HCT116 (cell line): ENCODE data around the gene BDH1. TPM values are rescaled to one million over a fixed set of nuclear protein-coding genes. Genes with fewer than 3 reads are reported as not detected.
A peak's percentile ranks its signal among the peaks of the same experiment; 100 is the strongest.

Experiments
- ATAC-seq: fragments of 200-7000 bp; cut with Tn5 transposase; 2 replicates; pipeline ENCODE4 v1.9.1; 2020; ENCODE audit warnings: mild to moderate bottlenecking, moderate library complexity
- BruUV-seq: library from RNA; stranded (reverse); fragments of 400-500 nt; replicated peaks from 2 replicates; lab custom pipeline; 2021; lab: Mats Ljungman, UMichigan
- CTCF ChIA-PET: fragments of 300-600 bp; sonication (Branson Sonifier 250); formaldehyde crosslinking; loops from one replicate; lab custom pipeline; 2021; ENCODE audit warnings: antibody characterized with exemption; lab: Charles Lee
- POLR2A ChIA-PET: fragments of 300-600, 350-600 bp; sonication (Branson Sonifier 250); formaldehyde crosslinking; loops from one replicate; lab custom pipeline; 2021; ENCODE audit warnings: antibody characterized with exemption; lab: Charles Lee
- RAD21 ChIA-PET, 2 experiments: fragments of 300-600 bp; sonication (Branson Sonifier 250); formaldehyde crosslinking; loops; one replicate each; lab custom pipeline; 2023; ENCODE audit warnings: low total read pairs in 2 of 2; ENCODE audit not compliant: uncharacterized antibody in 2 of 2, unreplicated experiment in 2 of 2, low non-redundant PET in 1 of 2; lab: Charles Lee
- DNase-seq: peaks from one replicate; pipeline ENCODE4 v3.0.0-alpha.2; 2010; ENCODE audit warnings: low read depth, low spot score
- H2AFZ ChIP-seq: fragments of 200-600 bp; shearing (Covaris generic), sonication (generic); 2 replicates; pipeline ENCODE4 v1.6.1; 2017; ENCODE audit warnings: low read depth, mixed run types, mixed read lengths, antibody characterized with exemption, low read length; ENCODE audit not compliant: poor library complexity, severe bottlenecking
- H3K27ac ChIP-seq: 2 replicates; pipeline ENCODE4 v1.5.1; 2012; ENCODE audit warnings: low read depth, low read length
- H3K27me3 ChIP-seq: fragments of 200-600 bp; sonication (generic); 2 replicates; pipeline ENCODE4 v1.6.1; 2016; ENCODE audit warnings: mixed run types, low read length, mixed read lengths; ENCODE audit not compliant: insufficient read depth
- H3K36me3 ChIP-seq, 2 experiments: fragments of 200-500 bp in 1 of 2; fragments of 200-600 bp in 1 of 2; sonication (Bioruptor generic) in 1 of 2; sonication (generic) in 1 of 2; 2 replicates each; pipeline versions ENCODE4 v1.5.1 to v1.6.1; 2014 to 2016; ENCODE audit warnings: low read length in 2 of 2, inconsistent platforms in 1 of 2, mixed read lengths in 1 of 2, mixed run types in 1 of 2; ENCODE audit not compliant: insufficient read depth in 2 of 2, control insufficient read depth in 1 of 2
- H3K4me1 ChIP-seq, 2 experiments: fragments of 200-600 bp in 1 of 2; sonication (generic) in 1 of 2; 2 replicates each; pipeline versions ENCODE4 v1.5.1 to v1.6.1; 2012 to 2017; ENCODE audit warnings: low read length in 2 of 2, inconsistent platforms in 1 of 2, mild to moderate bottlenecking in 1 of 2, mixed read lengths in 1 of 2, mixed run types in 1 of 2, moderate library complexity in 1 of 2; ENCODE audit not compliant: insufficient read depth in 2 of 2, control insufficient read depth in 1 of 2
- H3K4me2 ChIP-seq: fragments of 200-600 bp; sonication (generic); 2 replicates; pipeline ENCODE4 v1.6.1; 2017; ENCODE audit warnings: mixed run types, low read length, mixed read lengths
- H3K4me3 ChIP-seq, 2 experiments: fragments of 200-600 bp in 1 of 2; sonication (generic) in 1 of 2; replicated peaks in 1 of 2; 2 replicates each; pipeline ENCODE4 v1.5.1; 2011 to 2016; ENCODE audit warnings: low read length in 2 of 2, control low read depth in 1 of 2, low read depth in 1 of 2, mild to moderate bottlenecking in 1 of 2, mixed read lengths in 1 of 2, mixed run types in 1 of 2
- H3K79me2 ChIP-seq: fragments of 200-600 bp; sonication (generic); 2 replicates; pipeline ENCODE4 v1.6.1; 2017; ENCODE audit warnings: mild to moderate bottlenecking, mixed run types, low read length, moderate library complexity, mixed read lengths; ENCODE audit not compliant: insufficient read depth
- H3K9ac ChIP-seq: fragments of 200-600 bp; sonication (generic); 2 replicates; pipeline ENCODE4 v1.6.1; 2016; ENCODE audit warnings: low read length, mixed read lengths
- H3K9me2 ChIP-seq: fragments of 200-600 bp; sonication (generic), shearing (Covaris generic); 2 replicates; pipeline ENCODE4 v1.6.1; 2017; ENCODE audit warnings: mixed run types, mild to moderate bottlenecking, moderate library complexity; ENCODE audit not compliant: insufficient read depth
- H3K9me3 ChIP-seq, 2 experiments: fragments of 200-500 bp in 1 of 2; fragments of 200-600 bp in 1 of 2; sonication (Bioruptor generic) in 1 of 2; sonication (generic) in 1 of 2; 2 replicates each; pipeline ENCODE4 v1.6.1; 2014 to 2017; ENCODE audit warnings: low read length in 2 of 2, mixed read lengths in 2 of 2, inconsistent platforms in 1 of 2, low read depth in 1 of 2, mild to moderate bottlenecking in 1 of 2, mixed run types in 1 of 2, moderate library complexity in 1 of 2; ENCODE audit not compliant: control insufficient read depth in 1 of 2, insufficient read depth in 1 of 2
- H4K20me1 ChIP-seq: fragments of 200-600 bp; sonication (generic), shearing (Covaris generic); 2 replicates; pipeline ENCODE4 v1.6.1; 2017; ENCODE audit warnings: mixed run types, mild to moderate bottlenecking, moderate library complexity; ENCODE audit not compliant: insufficient read depth
- CBX3 ChIP-seq: IDR thresholded peaks from 2 replicates; pipeline ENCODE4 v1.6.1; 2012; ENCODE audit warnings: low read depth
- CTCF ChIP-seq, 3 experiments: fragments of 200-600 bp in 1 of 3; sonication (generic) in 1 of 3; IDR thresholded peaks in 2 of 3; conservative IDR thresholded peaks in 1 of 3; 2 replicates each; pipeline ENCODE4 v1.5.1; 2012 to 2017; ENCODE audit warnings: low read depth in 2 of 3, low read length in 2 of 3, antibody characterized with exemption in 1 of 3, borderline replicate concordance in 1 of 3, control low read depth in 1 of 3, mild to moderate bottlenecking in 1 of 3, mixed read lengths in 1 of 3, mixed run types in 1 of 3, moderate library complexity in 1 of 3; ENCODE audit not compliant: insufficient read depth in 1 of 3
- EZH2 ChIP-seq: fragments of 200-600 bp; sonication (generic); IDR thresholded peaks from 2 replicates; pipeline ENCODE4 v1.6.1; 2017; ENCODE audit warnings: antibody characterized with exemption, mixed run types
- JUND ChIP-seq: IDR thresholded peaks from 2 replicates; pipeline ENCODE4 v1.6.1; 2012
- POLR2A ChIP-seq: IDR thresholded peaks from 2 replicates; pipeline ENCODE4 v1.7.0; 2011; ENCODE audit warnings: borderline replicate concordance; ENCODE audit not compliant: insufficient read depth, insufficient read length; ENCODE audit errors: extremely low read depth
- POLR2AphosphoS5 ChIP-seq: IDR thresholded peaks from 2 replicates; pipeline ENCODE4 v1.6.1; 2011; ENCODE audit warnings: mild to moderate bottlenecking, low read depth, low read length, moderate library complexity
- REST ChIP-seq: IDR thresholded peaks from 2 replicates; pipeline ENCODE4 v1.6.1; 2012; ENCODE audit warnings: low read depth
- SIN3A ChIP-seq: IDR thresholded peaks from 2 replicates; pipeline ENCODE4 v1.6.1; 2012; ENCODE audit warnings: low read depth
- SRF ChIP-seq: IDR thresholded peaks from 2 replicates; pipeline ENCODE4 v1.6.1; 2012; ENCODE audit warnings: low read depth
- TCF7L2 ChIP-seq: IDR thresholded peaks from 2 replicates; pipeline ENCODE4 v1.7.0; 2011; ENCODE audit warnings: borderline replicate concordance, inconsistent platforms; ENCODE audit not compliant: insufficient read depth, insufficient read length; ENCODE audit errors: extremely low read depth
- ZBTB33 ChIP-seq: IDR thresholded peaks from 2 replicates; pipeline ENCODE4 v1.6.1; 2011; ENCODE audit warnings: mild to moderate bottlenecking, low read length, moderate library complexity; ENCODE audit not compliant: insufficient replicate concordance; ENCODE audit errors: extremely low read depth
- intact Hi-C: fragments of 100-400 bp; cut with micrococcal nuclease; formaldehyde crosslinking; loops from 2 replicates; pipeline ENCODE4 v1.10.0; 2022
- total RNA-seq: library from RNA; stranded (reverse); gene quantifications from one replicate; pipeline ENCODE4 v1.2.1, GENCODE V29; 2021; ENCODE audit not compliant: unreplicated experiment
- TF ChIP-seq, protein P1 (sequence below): IDR thresholded peaks from 2 replicates; pipeline ENCODE4 v1.6.1; 2012

Gene BDH1
- total RNA-seq, 1 experiment from 2014 or later = 26.6 TPM

- no peaks in the 10 kb centered on the region for H3K36me3 ChIP-seq
- H3K9me2 ChIP-seq = no peaks in the 10 kb centered on the region
- BruUV-seq = no TSS peak
- no peaks in the 10 kb centered on the region for H4K20me1 ChIP-seq
- H3K9me3 ChIP-seq = no peaks in the 10 kb centered on the region
- no peak overlapping the region for H3K27ac ChIP-seq
- H3K27me3 ChIP-seq = no peaks in the 10 kb centered on the region
- no peaks in the 10 kb centered on the region for H3K79me2 ChIP-seq
- 0 out of 6 replicates have a peak, but pooled peaks of 1 of the 3 experiments have one; percentile 16 for TF ChIP-seq CTCF (IDR thresholded peaks at IDR 0.05 in 2 of 3, conservative IDR thresholded peaks at IDR 0.05 in 1 of 3; ENCODE audit: borderline replicate concordance in 1 of 3, insufficient read depth in 1 of 3, low read depth in 2 of 3, low read length in 2 of 3)
- no peak for TF ChIP-seq SIN3A
- intact Hi-C loops = no loop called here
- H3K9ac ChIP-seq = no peak overlapping the region
- no peak for ATAC-seq
- CTCF ChIA-PET = no interaction called here
- no peak overlapping the region for H3K4me2 ChIP-seq
- peaks cover 9 to 30% of the 10 kb centered on the region in 2 experiments for H3K4me1 ChIP-seq
- no peak overlapping the region for H2AFZ ChIP-seq
- no peak overlapping the region for H3K4me3 ChIP-seq
- no peak for DNase-seq
- RAD21 ChIA-PET = no interaction called here
- POLR2A ChIA-PET = no interaction called here
Measured at GRCh38 chr3:197519801-197520211, 36.0 kb downstream of the BDH1 start.

DNA sequence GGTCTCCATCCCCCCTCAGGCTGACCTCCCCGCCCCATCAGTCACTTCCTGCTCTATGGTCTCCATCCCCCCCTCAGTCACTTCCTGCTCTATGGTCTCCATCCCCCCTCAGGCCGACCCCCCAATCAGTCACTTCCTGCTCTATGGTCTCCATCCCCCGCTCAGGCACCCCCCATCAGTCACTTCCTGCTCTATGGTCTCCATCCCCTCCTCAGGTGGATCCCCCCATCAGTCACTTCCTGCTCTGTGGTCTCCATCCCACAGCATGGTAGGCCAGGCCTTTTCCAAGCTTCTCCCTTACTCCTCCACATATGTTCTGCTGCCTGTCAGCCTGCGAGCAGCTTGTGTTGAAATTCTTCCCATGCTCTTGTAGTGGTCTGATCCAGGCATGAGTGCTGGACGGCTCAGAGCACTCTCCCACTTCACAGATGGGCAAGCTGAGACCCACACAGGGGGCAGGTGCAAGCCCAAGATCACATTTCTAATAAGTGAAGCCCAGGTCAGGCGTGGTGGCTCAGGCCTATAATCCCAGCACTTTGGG, 36.8 kb downstream of the BDH1 start:
- Histone ChIP-seq H3K27ac (no peak overlapping the region), H3K9me3 (no peaks in the 10 kb centered on the region), H2AFZ (no peak overlapping the region), H3K27me3 (no peaks in the 10 kb centered on the region), H4K20me1 (no peaks in the 10 kb centered on the region), H3K4me3 (no peak overlapping the region), H3K79me2 (no peaks in the 10 kb centered on the region), H3K9me2 (no peaks in the 10 kb centered on the region), H3K4me1 (peaks cover 9 to 30% of the 10 kb centered on the region in 2 experiments), H3K4me2 (no peak overlapping the region), H3K36me3 (no peaks in the 10 kb centered on the region), H3K9ac (no peak overlapping the region)
- ATAC-seq (no peak), DNase-seq (no peak)
- RAD21 ChIA-PET = no interaction called here
- intact Hi-C loops = no loop called here
- POLR2A ChIA-PET = no interaction called here
- no TSS peak for BruUV-seq
- CTCF ChIA-PET = no interaction called here
- no peak for TF ChIP-seq SRF
- TF ChIP-seq, protein P1, sequence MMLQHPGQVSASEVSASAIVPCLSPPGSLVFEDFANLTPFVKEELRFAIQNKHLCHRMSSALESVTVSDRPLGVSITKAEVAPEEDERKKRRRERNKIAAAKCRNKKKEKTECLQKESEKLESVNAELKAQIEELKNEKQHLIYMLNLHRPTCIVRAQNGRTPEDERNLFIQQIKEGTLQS = no peak
- no peak for TF ChIP-seq ZBTB33
- TF ChIP-seq REST = no peak
- no peak for TF ChIP-seq JUND
- TF ChIP-seq EZH2 = no peak
- no peak for TF ChIP-seq SIN3A
- no peak for TF ChIP-seq POLR2A
- TF ChIP-seq CBX3 = no peak
- no peak for TF ChIP-seq POLR2AphosphoS5
- no peak for TF ChIP-seq TCF7L2
